ENCODE data around the gene ATL3.
A peak's percentile ranks its signal among the peaks of the same experiment; 100 is the strongest.

Gene ATL3

DNA sequence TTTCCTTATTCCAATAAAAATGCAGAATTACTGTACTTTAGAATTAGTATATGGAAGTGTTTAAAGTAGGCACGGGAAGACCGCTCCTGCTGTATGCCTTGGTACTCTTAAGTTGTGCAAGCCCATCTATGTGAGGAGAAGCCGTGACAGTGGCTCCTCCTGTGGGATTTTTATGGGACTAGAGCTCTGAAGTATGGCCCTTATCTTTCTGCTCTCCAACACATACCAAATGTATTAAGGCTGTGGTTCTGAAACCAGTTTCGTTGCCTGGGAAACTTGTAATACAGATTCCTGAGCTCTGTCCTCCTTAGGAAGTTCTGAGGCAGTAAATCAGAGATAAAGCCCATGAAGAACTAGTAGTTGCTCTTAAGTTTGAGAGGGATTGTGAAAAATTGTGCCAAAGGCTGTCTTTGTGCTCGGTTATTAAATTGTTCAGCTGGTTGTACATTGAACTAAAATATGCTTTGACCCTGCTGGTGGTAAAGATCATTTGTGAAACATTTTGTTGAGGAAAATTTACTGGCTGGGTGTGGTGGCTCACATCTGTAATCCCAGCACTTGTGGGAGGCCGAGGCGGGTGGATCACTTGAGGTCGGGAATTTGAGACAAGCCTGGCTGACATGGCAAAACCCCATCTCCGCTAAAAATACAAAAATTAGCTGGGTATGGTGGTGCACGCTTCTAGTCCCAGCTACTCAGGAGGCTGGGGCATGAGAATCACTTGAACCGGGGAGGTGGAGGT lies 39.5 kb upstream of the ATL3 start:
- H3K27ac ChIP-seq: no peak overlapping the region
- TF ChIP-seq, protein P1, sequence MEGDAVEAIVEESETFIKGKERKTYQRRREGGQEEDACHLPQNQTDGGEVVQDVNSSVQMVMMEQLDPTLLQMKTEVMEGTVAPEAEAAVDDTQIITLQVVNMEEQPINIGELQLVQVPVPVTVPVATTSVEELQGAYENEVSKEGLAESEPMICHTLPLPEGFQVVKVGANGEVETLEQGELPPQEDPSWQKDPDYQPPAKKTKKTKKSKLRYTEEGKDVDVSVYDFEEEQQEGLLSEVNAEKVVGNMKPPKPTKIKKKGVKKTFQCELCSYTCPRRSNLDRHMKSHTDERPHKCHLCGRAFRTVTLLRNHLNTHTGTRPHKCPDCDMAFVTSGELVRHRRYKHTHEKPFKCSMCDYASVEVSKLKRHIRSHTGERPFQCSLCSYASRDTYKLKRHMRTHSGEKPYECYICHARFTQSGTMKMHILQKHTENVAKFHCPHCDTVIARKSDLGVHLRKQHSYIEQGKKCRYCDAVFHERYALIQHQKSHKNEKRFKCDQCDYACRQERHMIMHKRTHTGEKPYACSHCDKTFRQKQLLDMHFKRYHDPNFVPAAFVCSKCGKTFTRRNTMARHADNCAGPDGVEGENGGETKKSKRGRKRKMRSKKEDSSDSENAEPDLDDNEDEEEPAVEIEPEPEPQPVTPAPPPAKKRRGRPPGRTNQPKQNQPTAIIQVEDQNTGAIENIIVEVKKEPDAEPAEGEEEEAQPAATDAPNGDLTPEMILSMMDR (conservative IDR thresholded peaks at IDR 0.05): no peak

DNA sequence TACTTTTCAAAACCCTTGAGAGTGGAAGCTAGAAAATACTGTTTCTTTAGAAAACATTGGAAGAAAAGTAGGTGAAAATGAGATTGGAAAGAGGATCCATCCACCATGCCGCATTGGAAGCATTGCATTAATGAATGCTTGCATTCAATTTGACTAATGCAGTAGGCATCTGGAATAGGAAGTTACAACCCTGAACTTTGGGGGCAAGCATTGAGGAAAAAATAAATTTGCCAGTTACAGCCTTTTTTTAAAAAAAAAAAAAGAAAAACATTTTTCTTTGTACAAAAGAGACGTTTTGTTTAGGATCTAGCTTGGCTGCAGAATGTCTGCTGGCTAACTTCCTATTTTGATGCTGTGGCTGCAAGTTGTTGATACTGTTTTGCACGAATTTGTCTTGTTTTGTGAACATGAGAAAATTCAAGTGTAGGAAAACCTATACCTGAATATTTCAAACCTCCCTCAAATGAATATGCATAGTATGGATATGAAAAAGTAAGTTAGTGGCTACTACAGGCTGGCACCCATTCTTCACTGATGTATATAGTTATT lies 38.2 kb upstream of the ATL3 start:
- H3K27ac ChIP-seq: no peak overlapping the region
- TF ChIP-seq, protein P1 (conservative IDR thresholded peaks at IDR 0.05): no peak

DNA sequence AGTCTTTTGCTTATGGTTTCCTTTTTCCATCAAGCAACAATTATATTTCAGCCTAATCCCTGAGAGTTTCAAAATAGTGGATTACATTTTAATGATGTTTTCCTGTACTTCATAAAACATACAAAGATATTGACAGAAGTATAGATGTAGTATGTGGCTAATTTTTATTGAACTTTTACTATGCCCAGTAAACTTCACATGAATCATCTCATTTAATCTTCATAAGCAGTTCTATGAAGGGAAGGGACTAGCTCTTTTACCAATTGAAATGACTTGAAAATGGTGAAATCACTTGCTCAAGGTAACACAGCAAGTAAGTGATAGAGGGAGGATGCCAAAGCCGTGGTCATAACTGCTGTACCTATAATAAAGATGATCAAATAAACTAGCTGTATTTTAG lies 37.6 kb upstream of the ATL3 start:
- TF ChIP-seq, protein P1 (conservative IDR thresholded peaks at IDR 0.05): no peak
- no peak overlapping the region for H3K27ac ChIP-seq

DNA sequence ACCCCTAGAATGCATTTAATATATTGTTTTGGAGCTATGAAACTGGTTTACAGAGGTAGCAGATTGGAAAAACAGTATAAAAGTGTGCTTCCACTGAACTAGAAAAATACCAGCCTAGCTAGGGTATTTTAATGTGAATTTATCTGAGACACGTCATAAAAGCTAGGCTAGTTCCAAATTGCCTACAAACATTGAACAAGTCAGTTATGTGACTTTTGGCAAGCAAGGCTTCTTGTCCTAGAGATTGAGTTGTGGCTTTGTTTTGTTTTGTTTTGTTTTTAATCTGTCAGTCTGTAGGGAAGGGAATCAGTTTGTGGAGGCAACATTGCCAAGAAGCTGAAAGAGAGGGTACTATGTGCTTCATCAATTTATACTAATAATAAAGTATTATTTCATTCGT lies 34.4 kb upstream of the ATL3 start:
- peak overlapping the region; percentile 35 for H3K27ac ChIP-seq
- TF ChIP-seq, protein P1 (conservative IDR thresholded peaks at IDR 0.05): no peak

DNA sequence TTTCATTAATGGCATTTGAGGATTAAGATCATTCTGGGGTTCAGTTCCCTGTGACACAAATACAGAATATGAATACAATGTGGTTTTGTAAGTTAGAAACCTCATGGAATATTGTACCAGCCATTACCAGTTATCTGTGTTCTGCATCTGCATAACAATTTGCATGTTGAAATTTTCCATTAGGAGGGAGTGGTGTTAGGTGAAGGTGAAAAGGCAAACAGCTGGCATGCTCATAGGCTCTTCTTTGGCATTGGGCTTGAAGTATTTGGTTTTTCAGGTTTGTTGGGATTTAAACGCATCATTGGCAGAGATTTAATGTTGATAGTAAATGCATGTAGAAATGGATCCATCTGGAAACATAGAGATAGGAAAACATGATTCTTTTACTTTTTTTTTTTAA lies 28.7 kb upstream of the ATL3 start:
- TF ChIP-seq, protein P1 (conservative IDR thresholded peaks at IDR 0.05): no peak

DNA sequence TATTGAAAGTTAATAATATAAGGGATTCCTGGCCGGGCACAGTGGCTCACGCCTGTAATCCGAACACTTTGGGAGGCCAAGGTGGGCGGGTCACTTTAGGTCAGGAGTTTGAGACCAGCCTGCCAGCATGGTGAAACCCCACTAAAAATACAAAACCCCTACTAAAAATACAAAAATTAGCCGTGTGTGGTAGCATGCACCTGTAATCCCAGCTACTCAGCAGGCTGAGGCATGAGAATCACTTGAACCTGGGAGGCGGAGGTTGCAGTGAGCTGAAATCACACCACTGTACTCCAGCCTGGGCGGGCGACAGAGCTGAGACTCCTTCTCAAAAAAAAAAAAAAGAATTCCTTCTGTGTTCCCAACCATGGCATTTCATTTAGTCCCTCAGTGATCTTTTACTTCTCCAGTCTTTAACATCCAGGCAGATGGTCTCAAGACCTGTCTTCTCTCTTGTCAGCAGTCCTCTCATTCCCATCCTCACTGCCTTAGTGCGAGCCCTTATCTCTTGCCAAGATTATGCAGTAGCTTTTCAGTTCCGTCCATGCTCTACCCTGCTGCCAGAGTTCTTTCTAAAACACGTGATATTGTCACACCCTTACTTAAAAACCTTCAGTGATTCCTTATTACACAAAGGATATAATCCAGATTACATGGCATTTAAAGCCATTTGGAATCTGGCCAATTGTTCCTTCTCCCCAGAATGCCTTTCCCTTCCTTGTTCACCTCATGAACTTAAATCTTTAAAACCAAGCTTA lies 28.0 kb upstream of the ATL3 start:
- H3K27ac ChIP-seq: peak overlapping the region; percentile 58
- TF ChIP-seq, protein P1 (conservative IDR thresholded peaks at IDR 0.05): no peak

More for the DNA sequence above, 28.7 kb upstream of the ATL3 start:
- peak overlapping the region; percentile 58 for H3K27ac ChIP-seq

DNA sequence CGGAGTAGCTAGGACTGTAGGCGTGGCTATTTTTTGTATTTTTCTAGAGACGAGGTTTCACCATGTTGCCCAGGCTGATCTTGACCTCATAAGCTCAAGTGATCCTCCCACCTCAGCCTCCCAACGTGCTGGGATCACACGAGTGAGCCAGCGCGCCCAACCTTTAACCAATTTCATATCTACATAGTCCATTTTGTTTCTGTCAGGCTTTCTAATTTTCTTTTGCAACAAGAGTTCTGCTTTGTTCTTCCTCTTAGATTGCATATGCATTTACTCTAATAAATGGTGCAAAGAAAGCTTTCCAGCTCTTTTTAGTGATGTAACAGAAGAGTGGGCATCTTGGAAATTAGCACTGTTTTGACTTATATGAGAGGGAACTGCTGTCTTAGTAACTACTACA lies 23.4 kb upstream of the ATL3 start:
- TF ChIP-seq, protein P1 (conservative IDR thresholded peaks at IDR 0.05): no peak
- H3K27ac ChIP-seq: no peak overlapping the region
